Testis (tissue), 2 donors: ENCODE results near the gene RTP4.

ENCODE experiments used
- POLR2A ChIP-seq: fragments of 450-650 bp; IDR thresholded peaks from one replicate; pipeline ENCODE4 v1.6.1; 2017; ENCODE audit warnings: antibody characterized with exemption, mild to moderate bottlenecking, moderate library complexity
- TF ChIP-seq, protein P1 (sequence below), 3 experiments: fragments of 450-650 bp in 2 of 3; fragments of 200-600 bp in 1 of 3; sonication (generic) in 1 of 3; IDR thresholded peaks; one replicate each; pipeline ENCODE4 v1.5.1; 2016 to 2019; ENCODE audit warnings: antibody characterized with exemption in 3 of 3, mild to moderate bottlenecking in 2 of 3, moderate library complexity in 1 of 3

DNA sequence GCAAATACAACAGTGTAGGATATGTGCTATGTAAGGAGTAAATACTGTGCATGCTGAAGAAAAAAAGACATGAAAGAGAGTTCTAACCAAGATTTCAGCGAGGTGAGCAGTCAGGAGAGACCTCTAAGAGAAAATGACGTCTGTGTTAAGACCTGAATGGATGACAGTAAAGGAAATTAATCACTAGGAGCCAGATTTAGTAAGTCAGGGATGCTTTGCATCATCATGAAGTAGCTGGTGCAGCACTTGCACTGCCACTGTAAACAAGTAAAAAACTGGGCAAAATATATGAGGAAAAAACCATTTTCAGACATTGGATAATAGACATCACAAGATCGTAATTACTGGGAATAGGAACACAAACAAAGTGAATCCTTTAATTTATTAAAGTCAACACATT lies 32.6 kb downstream of the RTP4 start:
- TF ChIP-seq, protein P1, sequence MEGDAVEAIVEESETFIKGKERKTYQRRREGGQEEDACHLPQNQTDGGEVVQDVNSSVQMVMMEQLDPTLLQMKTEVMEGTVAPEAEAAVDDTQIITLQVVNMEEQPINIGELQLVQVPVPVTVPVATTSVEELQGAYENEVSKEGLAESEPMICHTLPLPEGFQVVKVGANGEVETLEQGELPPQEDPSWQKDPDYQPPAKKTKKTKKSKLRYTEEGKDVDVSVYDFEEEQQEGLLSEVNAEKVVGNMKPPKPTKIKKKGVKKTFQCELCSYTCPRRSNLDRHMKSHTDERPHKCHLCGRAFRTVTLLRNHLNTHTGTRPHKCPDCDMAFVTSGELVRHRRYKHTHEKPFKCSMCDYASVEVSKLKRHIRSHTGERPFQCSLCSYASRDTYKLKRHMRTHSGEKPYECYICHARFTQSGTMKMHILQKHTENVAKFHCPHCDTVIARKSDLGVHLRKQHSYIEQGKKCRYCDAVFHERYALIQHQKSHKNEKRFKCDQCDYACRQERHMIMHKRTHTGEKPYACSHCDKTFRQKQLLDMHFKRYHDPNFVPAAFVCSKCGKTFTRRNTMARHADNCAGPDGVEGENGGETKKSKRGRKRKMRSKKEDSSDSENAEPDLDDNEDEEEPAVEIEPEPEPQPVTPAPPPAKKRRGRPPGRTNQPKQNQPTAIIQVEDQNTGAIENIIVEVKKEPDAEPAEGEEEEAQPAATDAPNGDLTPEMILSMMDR (IDR thresholded peaks at IDR 0.05): no peak
- no peak for TF ChIP-seq POLR2A
